ENCODE data around the gene MTHFD1L. TPM values are rescaled to one million over a fixed set of nuclear protein-coding genes. Genes with fewer than 3 reads are reported as not detected.

The MTHFD1L gene
- total and polyA plus RNA-seq, 4 donors: 7.6 to 34.9 (median 11.0) TPM

- H3K9ac ChIP-seq (ENCODE audit: insufficient read depth in 1 of 2, low read length in 2 of 2): no peak overlapping the region
- H3K27me3 ChIP-seq (ENCODE audit: control insufficient read depth in 3 of 3, insufficient read depth in 3 of 3, low read length in 2 of 3): no peaks in the 10 kb centered on the region
- H3K36me3 ChIP-seq (ENCODE audit: control insufficient read depth in 4 of 4, insufficient read depth in 4 of 4, low read length in 4 of 4): peaks cover 0 to 1% (median 0%) of the 10 kb centered on the region in 4 donors
- no peak overlapping the region for H3K4me3 ChIP-seq
- DNase-seq (no peak), ATAC-seq (ENCODE audit: insufficient read depth, low FRiP score) (no peak)
- WGBS, 2 donors: 92 to 93% methylated on average over 2 of the region's 2 CpGs
- no peak overlapping the region for H3K27ac ChIP-seq (ENCODE audit: low read depth in 1 of 2, low read length in 1 of 2)
- H3K4me1 ChIP-seq (ENCODE audit: control insufficient read depth in 5 of 5, insufficient read depth in 5 of 5, low read length in 5 of 5): no peaks in the 10 kb centered on the region
- TF ChIP-seq CTCF (IDR thresholded peaks at IDR 0.05; ENCODE audit: control extremely low read depth, extremely low read depth): no peak
- no peaks in the 10 kb centered on the region for H3K9me3 ChIP-seq (ENCODE audit: control insufficient read depth in 4 of 4, insufficient read depth in 3 of 4, low read length in 3 of 4)
These were observed 116.2 kb downstream of the MTHFD1L start for GRCh38 chr6:150981669-150982068.

GRCh38 chr6:150987371-150987828, 121.9 kb downstream of the MTHFD1L start:
- no peak for DNase-seq
- ATAC-seq (ENCODE audit: insufficient read depth, low FRiP score): no peak
- peaks cover 0 to 1% (median 0%) of the 10 kb centered on the region in 4 donors for H3K36me3 ChIP-seq (ENCODE audit: control insufficient read depth in 4 of 4, insufficient read depth in 4 of 4, low read length in 4 of 4)
- 79 to 85% methylated on average over 7 of the region's 7 CpGs for WGBS, 2 donors
- H3K27ac ChIP-seq (ENCODE audit: low read depth in 1 of 2, low read length in 1 of 2): no peak overlapping the region
- no peak for TF ChIP-seq CTCF (IDR thresholded peaks at IDR 0.05; ENCODE audit: control extremely low read depth, extremely low read depth)
- H3K27me3 ChIP-seq (ENCODE audit: control insufficient read depth in 3 of 3, insufficient read depth in 3 of 3, low read length in 2 of 3): no peaks in the 10 kb centered on the region
- no peaks in the 10 kb centered on the region for H3K9me3 ChIP-seq (ENCODE audit: control insufficient read depth in 4 of 4, insufficient read depth in 3 of 4, low read length in 3 of 4)
- no peak overlapping the region for H3K4me3 ChIP-seq
- no peak overlapping the region for H3K9ac ChIP-seq (ENCODE audit: insufficient read depth in 1 of 2, low read length in 2 of 2)
- peaks cover 0 to 14% (median 0%) of the 10 kb centered on the region in 5 donors for H3K4me1 ChIP-seq (ENCODE audit: control insufficient read depth in 5 of 5, insufficient read depth in 5 of 5, low read length in 5 of 5)

GRCh38 chr6:150987855-150988464, 122.5 kb downstream of the MTHFD1L start:
- no peaks in the 10 kb centered on the region for H3K27me3 ChIP-seq (ENCODE audit: control insufficient read depth in 3 of 3, insufficient read depth in 3 of 3, low read length in 2 of 3)
- ATAC-seq (ENCODE audit: insufficient read depth, low FRiP score): no peak
- WGBS, 2 donors: 77 to 81% methylated on average over 5 of the region's 5 CpGs
- no peak overlapping the region for H3K27ac ChIP-seq (ENCODE audit: low read depth in 1 of 2, low read length in 1 of 2)
- no peak overlapping the region for H3K4me3 ChIP-seq
- H3K9ac ChIP-seq (ENCODE audit: insufficient read depth in 1 of 2, low read length in 2 of 2): no peak overlapping the region
- H3K9me3 ChIP-seq (ENCODE audit: control insufficient read depth in 4 of 4, insufficient read depth in 3 of 4, low read length in 3 of 4): no peaks in the 10 kb centered on the region
- H3K36me3 ChIP-seq (ENCODE audit: control insufficient read depth in 4 of 4, insufficient read depth in 4 of 4, low read length in 4 of 4): peaks cover 0 to 1% (median 0%) of the 10 kb centered on the region in 4 donors
- no peak for DNase-seq
- peaks cover 0 to 19% (median 2%) of the 10 kb centered on the region in 5 donors for H3K4me1 ChIP-seq (ENCODE audit: control insufficient read depth in 5 of 5, insufficient read depth in 5 of 5, low read length in 5 of 5)
- TF ChIP-seq CTCF (IDR thresholded peaks at IDR 0.05; ENCODE audit: control extremely low read depth, extremely low read depth): no peak

DNA sequence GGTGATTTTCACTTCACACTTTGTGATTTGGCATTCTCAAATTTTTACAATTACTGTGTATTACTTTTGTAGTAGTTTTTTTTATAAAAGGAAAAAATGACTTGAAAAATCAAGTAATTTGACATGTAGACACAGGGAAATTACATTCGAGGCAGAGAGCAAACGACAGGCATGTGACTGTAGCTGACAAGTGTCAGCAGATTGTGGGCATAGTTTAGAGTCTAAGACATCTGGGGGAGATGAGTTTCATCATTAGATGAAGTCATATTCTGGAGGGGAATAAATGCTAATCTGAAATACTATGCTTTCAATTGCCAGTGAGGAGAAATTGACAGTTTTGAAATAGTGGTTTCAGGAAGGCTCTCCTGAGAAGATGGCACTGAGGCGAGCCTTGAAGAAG, 126.0 kb downstream of the MTHFD1L start:
- DNase-seq: no peak
- peaks cover 0 to 20% (median 2%) of the 10 kb centered on the region in 5 donors for H3K4me1 ChIP-seq (ENCODE audit: control insufficient read depth in 5 of 5, insufficient read depth in 5 of 5, low read length in 5 of 5)
- no peak for TF ChIP-seq CTCF (IDR thresholded peaks at IDR 0.05; ENCODE audit: control extremely low read depth, extremely low read depth)
- H3K27me3 ChIP-seq (ENCODE audit: control insufficient read depth in 3 of 3, insufficient read depth in 3 of 3, low read length in 2 of 3): no peaks in the 10 kb centered on the region
- ATAC-seq (ENCODE audit: insufficient read depth, low FRiP score): no peak
- no peak overlapping the region for H3K27ac ChIP-seq (ENCODE audit: low read depth in 1 of 2, low read length in 1 of 2)
- no peaks in the 10 kb centered on the region for H3K9me3 ChIP-seq (ENCODE audit: control insufficient read depth in 4 of 4, insufficient read depth in 3 of 4, low read length in 3 of 4)
- no peak overlapping the region for H3K4me3 ChIP-seq
- 51% methylated on average over 3 of the region's 3 CpGs for WGBS, 2 donors
- no peaks in the 10 kb centered on the region for H3K36me3 ChIP-seq (ENCODE audit: control insufficient read depth in 4 of 4, insufficient read depth in 4 of 4, low read length in 4 of 4)
- no peak overlapping the region for H3K9ac ChIP-seq (ENCODE audit: insufficient read depth in 1 of 2, low read length in 2 of 2)
